ENCODE data around the gene CHRNA3. TPM values are rescaled to one million over a fixed set of nuclear protein-coding genes. Genes with fewer than 3 reads are reported as not detected.

Gene CHRNA3
- total RNA-seq = not detected
- long read RNA-seq, donor 1 = 0 reads
- long read RNA-seq, donor 2 = 0 reads

DNA sequence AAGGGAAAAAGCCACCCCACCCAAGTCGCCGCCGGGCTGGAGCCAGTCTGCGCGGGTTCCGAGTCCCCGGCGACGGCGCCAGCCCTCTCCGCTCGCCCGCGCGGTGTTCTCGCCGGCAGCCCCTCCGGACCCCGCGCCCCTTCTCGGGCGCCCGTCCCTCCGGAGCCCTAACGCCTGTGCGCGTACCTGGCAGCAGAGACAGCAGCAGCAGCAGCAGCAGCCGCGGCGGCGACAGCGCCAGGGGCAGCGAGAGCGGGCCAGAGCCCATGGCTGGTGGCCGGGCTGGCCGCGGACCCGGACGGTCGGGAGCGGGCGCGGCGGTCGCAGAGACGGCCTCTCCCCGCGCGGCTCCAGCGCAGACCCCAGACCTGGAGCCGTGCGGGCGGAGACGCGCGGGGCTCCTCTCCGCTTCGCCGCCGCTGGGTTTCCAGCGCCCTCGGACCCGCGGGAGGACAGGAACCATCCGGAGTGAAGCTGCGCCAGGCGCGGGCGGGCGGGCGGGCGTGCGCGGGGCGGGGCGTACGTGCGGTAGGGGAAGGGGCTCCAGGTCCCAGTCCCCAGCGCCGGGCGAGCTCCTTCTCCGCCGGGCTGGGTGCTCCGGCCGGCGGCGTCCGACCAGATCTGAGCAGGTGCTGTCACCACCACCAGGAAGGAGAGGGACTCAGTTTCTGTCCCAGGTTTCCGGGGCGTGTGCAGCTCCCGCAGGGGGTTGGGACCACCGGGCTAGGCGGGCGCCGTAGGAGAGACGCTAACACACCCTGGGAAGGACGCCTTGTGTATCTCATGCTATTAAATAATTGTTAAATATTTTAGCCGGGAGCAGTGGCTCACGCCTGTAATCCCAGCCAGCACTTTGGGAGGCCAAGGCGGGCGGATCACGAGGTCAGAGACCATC lies at the start of gene CHRNA3:
TSS of gene CHRNA3 (minus strand) at position 470 of the 895 bp plus-strand sequence. CDS start at position 268, 202 bp downstream.
- intact Hi-C loops (cut with DNase I) = no loop called here
- DNase-seq (ENCODE audit: low spot score) = peak; percentile 47

DNA sequence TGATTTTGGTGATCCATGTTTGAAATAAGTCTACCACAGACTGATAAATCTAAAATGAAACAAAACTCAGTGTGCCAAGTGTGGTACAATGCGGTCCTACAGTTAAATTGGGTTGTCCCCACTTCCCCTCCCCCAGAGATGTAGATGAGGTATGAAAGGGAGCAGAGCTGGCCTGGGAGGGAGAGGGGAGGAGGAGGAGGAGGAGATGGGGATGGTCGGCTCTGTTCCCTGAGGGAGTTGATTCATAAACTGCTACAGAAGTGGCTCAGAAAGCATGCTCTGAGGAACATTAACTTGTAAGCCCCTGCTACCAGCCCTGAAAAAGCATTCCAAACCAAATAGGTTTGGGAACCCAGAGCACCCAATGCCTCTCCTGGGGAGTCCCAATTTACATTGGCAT lies 48.2 kb upstream of the CHRNA3 start:
- peak; percentile 5 for DNase-seq (ENCODE audit: low spot score)
- intact Hi-C loops (cut with DNase I) = no loop called here

DNA sequence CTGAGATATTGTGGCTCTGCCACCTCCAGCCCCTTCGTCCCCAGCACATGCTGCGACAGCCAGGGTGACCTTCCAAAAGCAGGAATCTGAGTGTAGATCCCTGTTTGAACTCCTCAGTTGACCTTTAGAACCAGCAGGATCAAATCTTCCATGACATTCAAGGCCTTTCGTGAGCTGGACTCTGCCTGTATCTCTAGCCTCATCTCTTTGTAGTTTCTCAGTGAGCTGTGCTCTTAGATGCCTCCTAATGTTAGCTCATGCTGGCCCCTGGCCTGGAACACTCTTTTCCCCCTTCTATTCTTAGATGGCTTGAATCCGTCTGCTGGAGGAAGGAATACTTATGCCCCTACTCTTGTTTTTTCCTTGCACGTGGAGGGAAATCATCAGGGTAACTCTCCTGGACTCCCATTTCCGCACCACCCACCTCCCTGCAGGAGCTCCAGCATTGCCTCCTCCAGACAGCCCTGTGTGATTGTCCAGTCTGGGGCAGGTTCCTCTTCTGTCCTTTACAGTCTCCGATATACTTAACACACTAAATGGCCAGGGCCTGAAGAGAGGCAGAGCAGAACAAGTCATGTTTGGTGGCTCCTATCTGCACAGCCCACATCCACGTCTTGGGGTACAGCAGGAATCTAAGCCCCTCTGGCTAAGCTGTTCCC lies 46.9 kb upstream of the CHRNA3 start:
- intact Hi-C loops (cut with DNase I) = no loop called here
- peak; percentile 31 for DNase-seq (ENCODE audit: low spot score)

DNA sequence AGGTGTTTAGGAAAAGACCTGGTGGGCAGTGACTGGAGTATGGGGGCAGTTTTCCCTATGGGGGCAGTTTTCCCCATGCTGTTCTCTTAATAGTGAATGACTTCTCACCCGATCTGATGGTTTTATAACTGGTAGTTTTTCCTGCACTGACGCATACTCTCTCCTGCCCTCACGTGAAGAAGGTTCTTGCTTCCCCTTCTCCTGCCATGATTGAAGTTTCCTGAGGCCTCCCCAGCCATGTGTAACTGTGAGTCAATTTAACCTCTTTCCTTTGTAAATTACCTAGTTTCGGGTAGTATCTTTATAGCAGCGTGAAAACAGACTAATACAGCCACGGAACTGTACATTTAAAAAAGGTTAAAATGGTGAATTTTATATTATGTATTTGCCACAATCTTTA lies 45.2 kb upstream of the CHRNA3 start:
- DNase-seq (ENCODE audit: low spot score) = peak; percentile 13
- intact Hi-C loops (cut with DNase I) = no loop called here

DNA sequence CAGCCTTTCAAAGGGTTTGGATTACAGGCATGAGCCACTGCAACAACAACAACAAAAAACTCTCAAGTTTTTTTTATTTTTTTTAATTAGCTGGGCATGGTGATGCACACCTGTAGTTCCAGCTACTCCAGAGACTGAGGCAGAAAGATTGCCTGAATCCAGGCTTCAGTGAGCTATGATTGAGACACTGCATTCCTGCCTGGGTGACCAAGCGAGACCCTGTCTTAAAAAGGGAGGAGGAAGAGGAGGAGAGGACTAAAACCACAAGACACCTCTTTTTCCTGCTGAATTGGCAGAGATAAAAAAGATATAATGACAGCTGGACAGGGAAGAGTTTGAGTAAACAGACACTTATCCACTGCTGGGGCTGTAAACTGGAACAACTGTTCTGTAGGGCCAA lies 42.9 kb upstream of the CHRNA3 start:
- DNase-seq (ENCODE audit: low spot score) = no peak
- intact Hi-C loops (cut with DNase I) = no loop called here

DNA sequence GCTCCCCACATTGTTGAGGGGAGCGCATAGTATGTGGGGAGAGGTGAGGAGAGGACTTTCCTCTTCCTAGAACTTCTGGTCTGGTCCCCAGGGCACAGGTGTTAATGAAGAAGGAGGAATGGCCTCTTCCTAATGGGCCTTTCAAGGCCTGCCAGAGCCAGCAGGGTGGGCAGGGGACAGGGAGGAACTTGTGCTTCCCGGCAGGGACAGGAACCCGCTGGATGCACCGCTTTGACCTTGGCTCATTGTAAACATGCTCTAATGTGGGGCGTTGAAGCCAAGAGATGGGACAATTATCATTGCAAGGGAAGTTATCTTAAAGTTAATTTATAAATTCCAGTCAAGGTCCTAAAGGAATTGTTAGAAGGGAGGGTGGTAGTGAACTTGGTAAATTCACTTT lies 41.2 kb upstream of the CHRNA3 start:
- intact Hi-C loops (cut with DNase I) = no loop called here
- DNase-seq (ENCODE audit: low spot score) = peak; percentile 47

DNA sequence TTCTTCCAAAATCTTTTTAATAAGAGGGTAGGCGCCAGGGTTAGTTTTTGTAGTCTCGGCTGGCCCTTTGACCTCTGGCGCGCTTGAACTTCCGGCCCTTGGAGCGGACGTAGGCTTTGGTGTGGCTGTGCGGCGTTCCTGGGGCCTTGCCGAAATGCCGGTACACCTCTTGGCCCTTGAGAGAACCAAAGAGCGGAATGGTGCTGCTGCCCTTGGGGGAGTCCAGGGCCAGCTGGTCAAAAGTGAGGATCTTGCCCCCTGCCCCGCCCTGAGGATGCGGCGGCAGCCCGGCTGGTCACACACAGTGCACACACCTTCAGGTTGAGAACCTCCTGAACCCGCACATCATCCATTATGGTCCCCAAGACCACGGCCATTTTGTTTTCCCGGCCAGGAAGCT lies 40.2 kb upstream of the CHRNA3 start:
- intact Hi-C loops (cut with DNase I) = no loop called here
- peak; percentile 55 for DNase-seq (ENCODE audit: low spot score)

DNA sequence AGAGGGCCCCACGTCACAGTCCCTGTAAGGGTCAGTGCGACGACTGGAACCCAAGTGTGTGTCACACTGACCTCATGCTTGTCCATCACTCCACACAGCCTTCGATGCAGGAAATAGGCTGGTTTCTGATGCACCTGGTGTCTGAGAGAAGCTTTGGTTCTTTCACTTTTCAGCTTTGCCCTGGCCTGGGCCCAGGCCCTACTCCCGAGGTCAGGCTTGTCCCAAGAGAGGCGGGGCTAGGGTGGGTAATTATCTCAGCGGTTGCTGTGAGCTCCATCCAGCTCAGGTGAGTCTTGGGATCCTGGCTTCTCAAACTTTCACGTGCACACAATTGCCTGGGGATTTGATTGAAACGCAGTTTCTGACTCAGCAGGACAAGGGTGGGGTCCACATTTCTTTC lies 39.8 kb upstream of the CHRNA3 start:
- intact Hi-C loops (cut with DNase I) = no loop called here
- peak; percentile 26 for DNase-seq (ENCODE audit: low spot score)

DNA sequence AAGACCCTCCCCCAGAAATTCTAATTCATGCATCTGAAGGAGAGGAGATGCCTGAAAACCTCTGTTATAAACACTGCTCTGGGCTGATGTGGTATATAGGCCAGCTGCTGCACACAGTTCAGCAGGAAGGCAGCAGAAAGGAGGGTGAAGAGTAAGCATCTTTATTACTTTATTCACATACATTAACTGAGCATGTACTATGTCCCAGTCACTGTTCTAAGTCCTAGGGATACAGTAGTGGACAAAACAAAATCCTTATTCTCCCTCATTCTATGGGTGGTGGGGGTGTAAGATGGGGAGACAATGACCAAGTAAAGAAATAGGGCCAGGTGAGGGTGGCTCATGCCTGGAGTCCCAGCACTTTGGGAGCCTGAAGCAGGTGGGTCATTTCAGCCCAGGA lies 38.0 kb upstream of the CHRNA3 start:
- DNase-seq (ENCODE audit: low spot score) = no peak
- intact Hi-C loops (cut with DNase I) = no loop called here

DNA sequence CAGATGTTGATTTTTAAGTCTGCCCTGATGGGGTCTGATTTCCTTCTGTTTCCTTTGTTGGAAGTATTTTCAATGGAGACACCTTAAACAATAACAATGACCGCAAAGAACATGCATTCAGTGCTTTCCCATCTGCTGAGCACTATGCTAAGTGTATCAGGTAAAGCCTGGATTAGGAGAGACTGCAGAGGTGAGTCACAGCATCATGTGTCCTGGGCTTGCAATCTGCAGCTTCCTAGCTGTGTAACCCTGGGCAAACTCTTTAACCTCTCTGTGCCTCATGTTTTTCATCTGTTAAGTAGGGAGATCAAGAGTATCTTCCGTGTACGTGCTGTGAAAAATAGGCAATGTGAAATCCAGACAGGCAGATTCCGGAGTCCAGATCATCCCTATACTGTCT lies 33.5 kb upstream of the CHRNA3 start:
- intact Hi-C loops (cut with DNase I) = no loop called here
- DNase-seq (ENCODE audit: low spot score) = no peak

DNA sequence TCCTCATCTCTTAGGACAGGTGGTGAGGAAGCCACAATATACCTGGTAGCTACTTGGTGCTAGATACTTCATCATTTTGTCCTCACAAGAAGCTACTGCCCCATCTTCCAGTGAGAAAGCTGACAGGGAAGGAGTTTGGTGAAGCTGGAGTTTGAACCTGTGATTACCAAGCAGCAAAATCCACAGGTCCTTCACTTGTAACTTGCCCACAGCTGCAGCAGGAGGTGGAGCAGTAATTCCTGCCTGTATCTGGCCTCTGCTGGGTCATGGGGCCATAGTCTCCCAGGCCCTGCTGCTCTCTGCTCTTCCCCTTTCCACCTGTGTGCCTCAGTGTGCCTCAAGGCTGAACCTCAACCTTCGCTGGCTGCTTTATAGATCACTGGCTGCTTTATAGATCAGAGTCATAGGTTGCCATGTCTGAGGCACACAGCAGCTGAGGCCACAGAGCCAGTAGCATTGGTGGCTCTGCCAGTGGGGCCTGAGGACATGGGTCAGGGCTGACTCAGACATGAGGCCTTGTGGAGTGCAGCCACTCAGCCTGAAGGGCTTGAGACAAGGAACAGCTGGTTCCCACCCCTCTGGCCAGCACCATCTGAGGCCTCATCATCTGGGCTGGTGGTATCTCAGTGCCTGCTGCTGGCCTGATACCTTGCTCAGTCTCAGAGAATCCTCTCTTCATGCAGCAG lies 31.3 kb upstream of the CHRNA3 start:
- intact Hi-C loops (cut with DNase I) = no loop called here
- DNase-seq (ENCODE audit: low spot score) = peak; percentile 52

DNA sequence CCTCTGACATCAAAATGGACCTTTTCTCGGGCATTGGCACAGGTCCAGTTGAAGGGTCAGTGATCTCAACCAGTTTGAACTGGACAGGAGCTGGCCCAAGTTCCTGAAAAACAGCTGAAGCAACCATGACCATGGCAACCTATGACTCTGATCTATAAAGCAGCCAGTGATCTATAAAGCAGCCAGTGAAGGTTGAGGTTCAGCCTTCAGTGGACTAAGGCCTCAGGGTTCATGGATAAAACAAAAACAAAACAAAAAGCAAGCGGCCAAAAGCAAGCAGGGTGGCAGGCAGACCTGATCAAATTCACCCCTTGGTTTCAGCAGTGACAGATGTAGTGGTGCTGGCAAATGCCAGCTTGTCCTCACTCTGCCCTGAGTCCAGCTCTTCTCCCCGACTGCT lies 30.2 kb upstream of the CHRNA3 start:
- intact Hi-C loops (cut with DNase I) = no loop called here
- peak; percentile 17 for DNase-seq (ENCODE audit: low spot score)

DNA sequence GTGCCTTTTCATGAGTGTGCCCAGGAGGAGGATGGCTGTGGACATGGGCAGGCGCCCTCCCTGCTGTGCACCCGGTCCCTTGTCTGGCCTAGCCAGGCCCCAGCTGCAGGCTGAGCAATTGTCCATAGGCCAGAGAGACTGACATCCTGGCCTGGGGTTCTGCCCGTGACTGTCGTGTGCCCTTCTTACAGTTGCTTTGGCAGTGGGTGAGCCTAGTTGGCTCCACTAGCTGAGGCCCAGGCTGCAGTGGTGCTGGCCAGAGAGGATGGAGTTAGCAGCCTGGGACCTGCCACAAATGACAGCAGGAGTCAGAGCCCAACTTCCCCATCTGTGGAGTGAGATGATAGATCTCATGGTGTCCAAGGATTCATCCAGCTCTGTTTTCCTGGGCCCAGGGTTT lies 29.2 kb upstream of the CHRNA3 start:
- peak; percentile 31 for DNase-seq (ENCODE audit: low spot score)
- intact Hi-C loops (cut with DNase I) = no loop called here

DNA sequence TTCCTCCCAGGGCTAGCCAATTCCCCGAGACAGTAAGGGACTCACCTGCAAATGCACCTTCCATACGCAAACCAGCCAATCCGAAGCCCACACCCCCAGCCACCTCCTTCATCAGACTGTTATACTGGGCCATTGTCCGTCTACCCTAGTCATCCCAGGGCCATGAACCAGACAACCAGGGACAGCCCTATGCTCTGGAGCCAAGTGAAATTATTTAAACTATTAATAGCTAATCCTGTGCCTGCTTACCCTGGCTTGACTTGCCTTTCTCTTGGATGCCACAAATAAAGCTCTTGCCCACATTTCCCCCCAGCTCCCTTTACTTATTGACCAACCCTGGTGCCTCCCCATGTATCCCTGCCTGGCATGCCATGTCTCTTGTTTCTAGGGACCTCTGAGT lies 24.2 kb upstream of the CHRNA3 start:
- intact Hi-C loops (cut with DNase I) = no loop called here

DNA sequence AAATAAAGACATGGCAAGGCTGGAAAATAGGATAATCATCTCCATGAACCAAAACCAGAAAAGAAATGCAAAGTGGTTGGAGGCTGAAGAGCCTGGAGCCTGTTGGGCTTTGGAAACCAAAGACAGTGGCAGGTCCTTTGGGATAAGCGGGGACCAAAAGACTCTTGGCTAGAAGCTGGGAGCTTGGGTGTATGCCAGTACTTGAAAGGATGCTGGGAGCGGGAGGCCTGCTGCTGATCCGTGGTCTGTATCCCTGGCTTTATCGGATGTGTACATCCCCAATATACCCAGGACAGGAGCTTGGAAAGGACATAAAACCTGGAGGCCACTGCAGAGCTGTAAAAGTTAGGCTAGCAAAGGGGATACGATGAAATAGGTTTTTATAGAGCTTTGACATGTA lies 21.5 kb upstream of the CHRNA3 start:
- intact Hi-C loops (cut with DNase I) = no loop called here
- no peak for DNase-seq (ENCODE audit: low spot score)

More for the DNA sequence above, 24.2 kb upstream of the CHRNA3 start:
- DNase-seq (ENCODE audit: low spot score) = peak; percentile 3

DNA sequence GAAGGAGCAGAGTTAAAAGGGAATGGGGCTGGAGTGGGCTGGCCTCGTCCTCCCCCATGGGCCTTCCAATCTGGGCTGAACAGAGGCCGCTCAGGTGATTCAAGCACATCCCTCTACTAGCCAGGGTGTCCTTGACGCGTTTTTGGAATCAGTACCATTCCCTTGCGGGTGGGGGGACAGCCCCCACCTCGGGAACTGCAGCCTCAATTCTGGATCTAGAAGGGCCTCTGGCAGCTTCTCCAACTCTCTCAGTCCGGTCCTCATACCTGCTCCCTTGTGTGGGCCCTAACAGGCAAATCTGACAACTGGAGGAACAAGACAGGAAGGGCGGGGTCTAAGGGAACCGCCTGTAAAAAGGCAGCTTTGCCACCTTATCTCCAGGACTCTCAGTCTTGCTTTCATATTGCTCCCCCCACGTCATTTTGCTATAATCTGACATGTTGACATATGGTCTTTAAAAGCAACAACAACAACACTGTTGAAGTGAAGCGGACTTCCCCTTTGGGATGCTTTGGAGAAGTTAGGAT lies 21.0 kb upstream of the CHRNA3 start:
- intact Hi-C loops (cut with DNase I) = no loop called here
- peak; percentile 62 for DNase-seq (ENCODE audit: low spot score)

DNA sequence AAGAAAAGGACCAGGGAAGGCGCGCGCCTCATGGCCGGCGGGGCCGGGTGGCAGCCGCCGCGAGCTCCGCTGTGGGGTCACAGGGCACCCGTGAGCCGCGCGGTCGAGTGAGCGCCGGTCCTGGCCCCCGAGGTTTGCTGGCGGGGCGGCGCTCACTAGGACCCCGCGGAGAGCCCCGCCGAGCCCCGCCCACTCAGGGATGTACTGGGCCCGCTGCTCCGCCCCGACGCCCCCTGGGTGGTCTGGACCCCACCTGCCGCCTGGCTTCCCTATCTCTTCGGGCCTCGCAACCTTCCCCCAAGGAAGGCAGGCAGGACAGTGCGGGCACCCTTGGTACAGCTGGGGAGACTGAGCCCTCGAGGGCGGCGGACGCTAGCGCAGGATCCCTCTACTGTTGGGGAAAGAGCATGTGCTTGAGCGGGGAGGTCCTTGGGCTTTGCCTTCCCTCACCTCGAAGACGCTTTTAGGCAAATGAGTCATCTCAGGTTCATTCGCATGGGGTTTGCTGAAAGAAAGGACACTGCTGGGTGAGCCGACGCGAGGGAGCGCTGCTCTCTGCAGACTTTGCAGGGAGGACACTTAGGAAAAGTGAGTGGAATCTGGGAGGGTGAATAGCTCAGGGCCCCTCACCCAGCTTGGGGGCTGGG lies 20.4 kb upstream of the CHRNA3 start, which contains the start of gene CHRNB4:
TSS of gene CHRNB4 (minus strand) at position 109 of the 647 bp plus-strand sequence. CDS start at position 32, 77 bp downstream.
- intact Hi-C loops (cut with DNase I) = no loop called here
- DNase-seq (ENCODE audit: low spot score) = peak; percentile 81

DNA sequence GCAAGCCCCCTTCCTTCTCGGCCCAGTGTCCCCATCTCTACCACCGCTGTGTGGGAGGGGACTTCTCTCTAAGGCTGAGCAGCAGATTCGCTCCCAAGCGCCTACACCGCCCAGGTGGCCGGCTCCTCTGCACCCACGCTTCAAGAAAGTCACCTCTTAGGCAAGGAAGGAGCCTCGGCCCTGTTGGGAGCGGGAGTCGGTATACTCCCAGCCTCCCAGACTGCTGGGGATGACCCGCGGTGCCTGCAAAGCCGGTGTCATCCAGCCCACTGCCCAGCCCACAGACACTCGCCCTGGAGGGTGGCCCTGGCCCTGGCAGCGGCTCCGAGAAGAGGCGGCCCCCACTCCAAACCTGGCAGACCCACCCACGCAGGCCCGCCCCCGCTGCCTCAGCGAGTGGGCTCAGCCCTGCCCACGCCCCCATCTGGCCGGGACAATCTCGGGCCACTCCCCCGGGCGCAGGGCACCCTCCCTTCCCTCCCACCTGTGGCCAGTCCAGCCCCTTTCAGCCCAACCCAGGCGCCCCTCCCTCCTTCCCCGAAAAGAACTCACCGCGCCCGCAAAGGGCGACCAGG lies 19.8 kb upstream of the CHRNA3 start:
- peak; percentile 68 for DNase-seq (ENCODE audit: low spot score)
- intact Hi-C loops (cut with DNase I) = no loop called here

Data from posterior vena cava (tissue), 2 donors.